Spinal cord (tissue), 10 donors: ENCODE results near the gene TSHR. TPM values are rescaled to one million over a fixed set of nuclear protein-coding genes. Genes with fewer than 3 reads are reported as not detected.
A peak's percentile ranks its signal among the peaks of the same experiment; 100 is the strongest.
"Not testable (repeated sequence)": the region's sequence is repeated elsewhere in the genome, so short reads cannot be mapped to it uniquely, and the experiment has no call there.

ENCODE experiments used
- DNase-seq, 6 donors: peaks; one replicate each; pipeline versions ENCODE4 v3.0.0 to v3.0.0-alpha.2; 2013 to 2015; ENCODE audit warnings: low spot score in 6 of 6, low read depth in 4 of 6
- H3K27ac ChIP-seq: one replicate; pipeline ENCODE4 v1.5.1; 2013; ENCODE audit warnings: low read depth, low read length, control low read depth
- H3K27me3 ChIP-seq: one replicate; pipeline ENCODE4 v1.6.1; 2013; ENCODE audit warnings: low read length; ENCODE audit not compliant: control insufficient read depth, insufficient read depth
- H3K36me3 ChIP-seq: one replicate; pipeline ENCODE4 v1.6.1; 2013; ENCODE audit warnings: low read length; ENCODE audit not compliant: control insufficient read depth, insufficient read depth
- H3K4me1 ChIP-seq: one replicate; pipeline ENCODE4 v1.6.1; 2013; ENCODE audit warnings: low read length; ENCODE audit not compliant: control insufficient read depth, insufficient read depth
- H3K4me3 ChIP-seq: one replicate; pipeline ENCODE4 v1.5.1; 2013; ENCODE audit warnings: low read depth, low read length, control low read depth
- H3K9me3 ChIP-seq: one replicate; pipeline ENCODE4 v1.6.1; 2013; ENCODE audit warnings: low read length; ENCODE audit not compliant: control insufficient read depth, insufficient read depth
- WGBS: methylation state at CpG from one replicate; pipeline ENCODE4 v1.1.5; 2013; ENCODE audit warnings: missing lambda C conversion rate; ENCODE audit not compliant: insufficient coverage; 5-methylcytosine and 5-hydroxymethylcytosine counted together
- long read RNA-seq, 4 donors: transcript quantifications; one replicate each; lab custom pipeline, GENCODE V29; 2026
- polyA plus RNA-seq, 2 donors: library from polyadenylated mRNA; unstranded; fragments of 120-200 nt; gene quantifications; one replicate each; pipeline ENCODE4 v1.2.1, GENCODE V29; 2013; ENCODE audit not compliant: insufficient read length in 2 of 2
- total RNA-seq, 2 donors: library from RNA; depleted of rRNA in 1 of 2; stranded (reverse); fragments of 120-200 nt in 1 of 2; fragments of >200 nt in 1 of 2; gene quantifications; one replicate each; pipeline versions ENCODE4 v1.2.3 to v1.2.4, GENCODE V29; 2013 to 2014
- donor health status: healthy.

Gene TSHR
- total RNA-seq (1 to 10 TPM; 3.7 to 6.5 TPM), polyA plus RNA-seq (1 to 10 TPM; 3.3 to 5.8 TPM)
- long read RNA-seq, donor 1, partial matches to known transcripts: 0 of 1 reads
- long read RNA-seq, donor 1, other reads (novel, unspliced or antisense): 0 of 1 reads
- long read RNA-seq, donor 2, partial matches to known transcripts: 0 of 1 reads
- long read RNA-seq, donor 2, other reads (novel, unspliced or antisense): 0 of 1 reads
- long read RNA-seq, donor 3: 0 reads
- long read RNA-seq, donor 4: 0 reads

GRCh38 chr14:80955416-80955941 lies at the start of gene TSHR:
TSHR (plus strand) TSS chr14:80955621; CDS start chr14:80955681, 60 bp downstream.
- peak in 2 of 6 donors; percentile 7 to 25 for DNase-seq
- Histone ChIP-seq H3K9me3 (no peaks in the 10 kb centered on the region), H3K27me3 (peaks cover 11% of the 10 kb centered on the region), H3K27ac (no peak within 1 kb of the TSS), H3K36me3 (no peaks in the 10 kb centered on the region), H3K4me3 (peak within 1 kb of the TSS; percentile 66), H3K4me1 (peaks cover 9% of the 10 kb centered on the region)
- 29% methylated on average over 14 of the region's 21 CpGs for WGBS

DNA sequence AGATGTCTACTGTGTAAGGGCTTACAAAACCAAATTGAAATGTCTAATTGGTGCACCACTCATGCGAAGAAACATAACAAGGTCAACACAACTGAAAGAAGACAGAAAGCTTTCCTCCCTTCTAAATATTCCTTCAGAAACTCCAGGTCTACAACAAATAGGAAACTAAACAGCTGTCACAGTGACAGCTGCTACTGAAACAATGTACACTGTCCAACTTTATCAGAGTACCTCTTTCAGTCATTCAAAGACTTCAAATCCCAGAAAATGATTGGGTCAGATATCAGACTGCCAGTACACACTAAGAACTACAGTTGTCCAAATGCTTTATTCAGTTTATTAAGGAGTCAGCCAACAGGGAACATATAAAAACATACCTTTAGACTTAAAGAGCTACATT lies 49.1 kb upstream of the TSHR start:
- H3K9me3 ChIP-seq: no peaks in the 10 kb centered on the region
- no peaks in the 10 kb centered on the region for H3K36me3 ChIP-seq
- H3K27me3 ChIP-seq: no peaks in the 10 kb centered on the region
- H3K27ac ChIP-seq: no peak overlapping the region
- DNase-seq: no peak
- H3K4me3 ChIP-seq: no peak overlapping the region
- H3K4me1 ChIP-seq: no peaks in the 10 kb centered on the region
- WGBS: 86% methylated on average over 1 of the region's 1 CpG

GRCh38 chr14:80906946-80907345 lies 48.5 kb upstream of the TSHR start:
- Histone ChIP-seq H3K36me3 (no peaks in the 10 kb centered on the region), H3K4me3 (no peak overlapping the region), H3K9me3 (no peaks in the 10 kb centered on the region), H3K27me3 (no peaks in the 10 kb centered on the region), H3K4me1 (no peaks in the 10 kb centered on the region), H3K27ac (no peak overlapping the region)
- no peak for DNase-seq
- WGBS: 94% methylated on average over 3 of the region's 4 CpGs

DNA sequence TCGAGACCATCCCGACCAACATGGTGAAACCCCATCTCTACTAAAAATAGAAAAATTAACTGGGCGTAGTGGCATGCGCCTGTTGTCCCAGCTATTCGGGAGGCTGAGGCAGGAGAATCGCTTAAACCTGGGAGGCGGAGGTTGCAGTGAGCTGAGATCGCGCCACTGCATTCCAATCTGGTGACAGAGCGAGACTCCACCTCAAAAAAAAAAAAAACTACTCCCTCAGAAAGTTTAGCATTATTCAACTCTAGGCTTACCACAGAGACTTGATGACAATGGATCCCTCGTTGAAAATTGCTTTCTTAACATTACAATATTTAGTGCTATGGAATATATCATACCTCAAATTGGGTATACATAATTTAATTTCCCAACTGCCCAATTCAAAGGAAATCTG lies 43.4 kb upstream of the TSHR start:
- H3K4me1 ChIP-seq, H3K27ac ChIP-seq, DNase-seq, H3K9me3 ChIP-seq, H3K27me3 ChIP-seq, H3K4me3 ChIP-seq, H3K36me3 ChIP-seq: not testable (repeated sequence)
- 100% methylated on average over 4 of the region's 11 CpGs for WGBS

- no peak overlapping the region for H3K4me3 ChIP-seq
- no peaks in the 10 kb centered on the region for H3K4me1 ChIP-seq
- no peaks in the 10 kb centered on the region for H3K9me3 ChIP-seq
- peaks cover 4% of the 10 kb centered on the region for H3K36me3 ChIP-seq
- no peak overlapping the region for H3K27ac ChIP-seq
- no peak for DNase-seq
- no peaks in the 10 kb centered on the region for H3K27me3 ChIP-seq
- no CpG with 5 or more reads among the region's 3 CpGs for WGBS
These were observed 35.8 kb upstream of the TSHR start for GRCh38 chr14:80919622-80920021.

GRCh38 chr14:80923368-80923767 lies 32.1 kb upstream of the TSHR start:
- no peaks in the 10 kb centered on the region for H3K27me3 ChIP-seq
- H3K27ac ChIP-seq: no peak overlapping the region
- no peaks in the 10 kb centered on the region for H3K9me3 ChIP-seq
- no peaks in the 10 kb centered on the region for H3K36me3 ChIP-seq
- DNase-seq: no peak
- H3K4me3 ChIP-seq: no peak overlapping the region
- no peaks in the 10 kb centered on the region for H3K4me1 ChIP-seq

DNA sequence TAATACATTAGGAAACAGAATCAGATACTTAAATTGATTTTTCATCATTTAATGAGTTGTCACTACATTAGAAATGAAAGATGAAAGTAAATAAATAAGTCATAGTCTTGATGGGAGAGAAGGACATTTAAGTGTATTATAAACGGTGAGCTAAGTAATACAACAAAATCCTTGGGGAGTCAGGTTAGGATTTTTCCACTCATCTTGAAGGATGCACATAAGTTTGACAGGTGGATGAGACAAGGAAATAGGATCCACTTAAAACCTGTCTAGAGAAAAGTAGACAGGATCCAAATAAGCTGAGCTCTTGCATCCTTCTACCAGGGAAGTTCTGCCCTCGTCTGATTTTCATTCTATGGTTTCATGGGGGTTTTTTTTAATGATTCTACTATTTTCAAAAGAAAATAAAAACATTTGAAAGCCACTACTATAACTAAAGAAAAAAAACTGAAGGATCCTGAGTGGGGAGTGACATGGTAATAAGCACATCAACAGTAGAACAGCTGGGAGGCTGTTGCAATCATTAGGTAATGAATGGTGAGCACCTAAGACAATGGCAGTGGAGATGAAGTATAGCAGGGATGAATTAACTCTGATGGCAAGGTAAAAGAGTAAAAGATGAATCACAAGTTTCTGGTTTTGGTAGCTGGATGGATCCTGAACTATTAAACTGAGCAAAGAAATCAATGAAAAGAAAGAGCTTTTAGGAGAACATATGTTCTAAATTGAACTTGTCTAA lies 30.9 kb upstream of the TSHR start:
- Histone ChIP-seq H3K36me3 (no peaks in the 10 kb centered on the region), H3K27ac (no peak overlapping the region), H3K4me3 (no peak overlapping the region), H3K27me3 (no peaks in the 10 kb centered on the region), H3K9me3 (no peaks in the 10 kb centered on the region), H3K4me1 (no peaks in the 10 kb centered on the region)
- DNase-seq: no peak
- 88% methylated on average over 1 of the region's 2 CpGs for WGBS

DNA sequence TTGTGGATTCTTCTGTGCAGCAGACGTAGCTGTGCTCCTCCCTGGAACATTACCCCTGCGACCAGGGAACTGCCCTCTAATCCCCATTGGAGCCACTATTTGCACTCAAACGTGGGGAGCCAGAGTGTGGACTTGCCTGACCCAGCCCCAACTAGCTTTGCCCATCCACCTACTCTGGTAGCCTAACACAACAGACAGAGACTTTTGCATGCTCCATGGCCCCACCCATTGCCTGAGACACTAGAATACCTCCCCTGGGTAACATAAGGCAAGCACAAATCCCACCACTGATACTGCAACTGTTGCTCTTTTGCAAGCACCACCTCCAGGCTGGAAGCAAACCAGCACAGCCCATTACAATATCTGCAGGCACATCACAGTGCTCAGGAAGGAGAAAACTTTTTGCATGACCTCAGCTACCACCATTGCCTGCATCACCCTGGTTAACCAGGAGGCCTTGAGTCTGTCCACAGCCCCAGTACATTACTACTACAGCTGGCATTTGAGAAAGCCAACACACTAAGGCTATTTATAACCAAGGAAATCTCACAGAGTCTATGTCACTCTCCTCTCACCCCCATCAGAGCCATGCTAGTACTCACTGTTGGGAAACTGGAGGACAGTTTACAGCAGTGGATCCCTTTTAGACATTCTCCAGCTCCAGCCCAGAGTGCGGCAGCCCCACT lies 28.9 kb upstream of the TSHR start:
- no peak for DNase-seq
- WGBS: 91% methylated on average over 4 of the region's 4 CpGs
- no peak overlapping the region for H3K27ac ChIP-seq

GRCh38 chr14:80927083-80927989 lies 28.1 kb upstream of the TSHR start:
- no peak overlapping the region for H3K4me3 ChIP-seq

More for the DNA sequence above, 28.9 kb upstream of the TSHR start:
- Histone ChIP-seq H3K27me3 (no peaks in the 10 kb centered on the region), H3K9me3 (no peaks in the 10 kb centered on the region), H3K4me3 (no peak overlapping the region), H3K4me1 (no peaks in the 10 kb centered on the region), H3K36me3 (no peaks in the 10 kb centered on the region)

More at GRCh38 chr14:80927083-80927989, 28.1 kb upstream of the TSHR start:
- H3K27me3 ChIP-seq: no peaks in the 10 kb centered on the region
- no peaks in the 10 kb centered on the region for H3K36me3 ChIP-seq
- no peak overlapping the region for H3K27ac ChIP-seq
- H3K9me3 ChIP-seq: no peaks in the 10 kb centered on the region
- WGBS: 88% methylated on average over 7 of the region's 8 CpGs
- no peaks in the 10 kb centered on the region for H3K4me1 ChIP-seq
- DNase-seq: no peak
